GM18502 (cell line): ENCODE data around the gene TEN1.
A peak's percentile ranks its signal among the peaks of the same experiment; 100 is the strongest.
"Not testable (repeated sequence)": the region's sequence is repeated elsewhere in the genome, so short reads cannot be mapped to it uniquely, and the experiment has no call there.

Experiments used
- ATAC-seq: cut with Tn5 transposase; IDR thresholded peaks from one replicate; pipeline ENCODE4 v1.9.1; 2021; ENCODE audit warnings: mild to moderate bottlenecking; ENCODE audit not compliant: unreplicated experiment, poor library complexity

TEN1 gene, protein sequence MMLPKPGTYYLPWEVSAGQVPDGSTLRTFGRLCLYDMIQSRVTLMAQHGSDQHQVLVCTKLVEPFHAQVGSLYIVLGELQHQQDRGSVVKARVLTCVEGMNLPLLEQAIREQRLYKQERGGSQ

DNA sequence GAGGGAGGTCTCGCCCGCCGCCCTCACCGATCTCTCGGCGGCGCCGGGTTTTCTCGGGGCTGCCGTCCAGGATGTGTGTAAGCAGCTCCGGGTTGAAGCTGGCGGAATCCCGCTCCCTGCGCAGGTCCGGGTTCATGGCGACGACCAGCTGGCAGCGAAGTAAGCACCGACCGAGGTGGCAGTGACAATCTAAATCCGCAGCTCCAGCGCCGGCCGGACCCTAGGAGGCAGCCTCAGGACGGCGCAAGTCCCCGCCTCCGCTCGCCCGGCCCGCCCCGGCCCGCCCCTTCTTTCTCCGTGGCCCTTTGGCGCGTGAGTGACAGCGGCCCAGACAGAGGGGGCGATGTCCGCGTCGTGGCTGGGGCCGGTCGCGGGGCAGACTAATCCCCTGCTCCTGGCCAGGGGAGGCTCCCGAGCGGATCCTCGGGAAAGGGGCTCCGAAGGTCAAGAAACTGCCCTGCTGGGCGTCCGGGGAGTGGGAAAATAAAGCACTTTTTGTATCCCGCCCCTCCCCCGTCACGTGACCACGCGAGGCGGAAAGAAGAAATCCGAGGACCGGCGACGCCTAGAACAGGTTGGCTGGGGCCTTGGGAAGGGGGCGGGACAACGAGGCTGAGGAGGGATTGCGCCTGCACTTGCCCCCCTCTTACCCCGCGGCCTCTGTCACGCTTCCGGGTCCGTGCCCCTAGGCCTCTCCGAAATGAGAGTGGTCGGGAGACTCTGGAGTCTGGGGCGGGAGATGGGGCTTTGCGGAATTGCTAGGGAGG is at the start of gene TEN1, which contains the start of gene ACOX1:
TEN1 (plus strand) TSS at position 303 of the 767 bp plus-strand sequence. CDS start 6,953 bp downstream, outside the sequence.
ACOX1 (minus strand) TSS at position 229 of the 767 bp plus-strand sequence; CDS start at position 136, 93 bp downstream.
- peak; percentile 85 for ATAC-seq

DNA sequence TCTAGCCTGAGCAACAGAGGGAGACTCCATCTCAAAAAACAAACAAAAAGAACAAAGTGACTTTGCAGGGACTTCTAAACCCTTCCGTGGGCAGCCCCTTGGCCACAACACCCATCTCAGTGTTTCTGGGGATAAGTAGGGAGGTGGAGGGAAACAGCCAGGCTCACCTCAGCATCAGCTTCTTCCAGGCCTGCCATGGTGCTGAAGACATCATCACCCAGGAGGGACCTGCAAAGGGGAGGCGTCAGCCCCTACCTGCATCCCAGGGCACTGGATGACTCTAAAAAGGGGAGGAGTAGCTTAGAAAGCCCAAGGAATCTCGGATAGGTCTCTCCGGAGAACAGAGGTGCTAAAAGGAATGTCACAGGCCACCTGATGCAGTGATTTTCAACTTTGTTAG is 48.0 kb upstream of the TEN1 start:
- no peak for ATAC-seq

DNA sequence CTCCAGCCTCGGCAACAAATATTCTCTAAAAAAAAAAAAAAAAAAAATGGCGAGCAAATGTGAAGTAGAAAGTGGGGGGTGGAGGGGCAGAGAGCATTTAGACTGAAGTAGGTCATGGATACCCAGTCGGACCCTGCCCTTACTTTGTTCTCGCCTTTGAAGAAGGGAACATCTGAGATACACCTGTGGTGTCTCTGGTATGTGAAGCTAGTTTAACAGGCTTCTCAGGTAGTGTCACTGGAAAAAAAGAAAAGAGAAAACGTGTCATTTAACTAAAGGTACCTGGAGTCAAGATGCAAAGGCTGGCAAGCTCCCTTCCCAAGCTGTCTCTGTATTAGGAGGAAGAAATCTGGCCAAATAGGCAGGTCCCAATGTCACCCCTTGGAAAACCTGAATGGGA is 46.2 kb upstream of the TEN1 start:
- ATAC-seq: no peak

DNA sequence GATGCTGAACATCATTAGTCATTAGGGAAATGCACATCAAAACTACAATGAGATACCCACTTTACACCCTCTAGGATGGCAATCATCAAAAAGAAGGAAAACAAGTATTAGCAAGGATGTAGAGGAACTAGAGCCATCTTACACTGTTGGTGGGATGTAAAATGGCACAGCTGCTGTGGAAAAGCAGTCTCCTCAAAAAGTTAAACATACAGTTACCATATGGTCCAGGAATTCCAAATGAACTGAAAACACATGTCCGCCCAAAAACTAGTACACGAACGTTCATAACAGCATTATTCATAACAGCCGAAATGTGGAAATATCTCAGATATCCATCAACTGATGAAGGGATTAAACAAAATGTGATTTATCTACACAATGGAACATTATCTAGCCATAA is 45.2 kb upstream of the TEN1 start:
- ATAC-seq: no peak

DNA sequence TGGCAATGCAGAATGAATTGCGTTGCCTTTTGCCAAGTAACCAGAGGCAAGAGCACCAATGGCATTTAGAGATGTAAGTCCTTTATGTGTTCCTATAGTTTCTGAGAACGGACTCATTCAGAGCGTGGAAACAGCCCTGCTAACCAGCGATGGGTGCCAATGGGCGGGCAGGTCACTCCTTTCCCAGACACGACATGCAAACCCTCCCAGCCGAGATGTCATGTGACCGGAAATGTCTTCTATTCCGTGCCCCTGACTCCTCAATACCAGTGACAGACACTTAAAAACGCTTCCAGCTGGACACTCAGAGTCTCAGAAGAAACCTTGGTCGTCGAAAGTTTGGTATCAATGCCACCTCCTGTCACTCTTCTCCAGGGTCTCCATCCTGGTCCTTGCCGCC is 41.4 kb upstream of the TEN1 start:
- ATAC-seq: no peak

DNA sequence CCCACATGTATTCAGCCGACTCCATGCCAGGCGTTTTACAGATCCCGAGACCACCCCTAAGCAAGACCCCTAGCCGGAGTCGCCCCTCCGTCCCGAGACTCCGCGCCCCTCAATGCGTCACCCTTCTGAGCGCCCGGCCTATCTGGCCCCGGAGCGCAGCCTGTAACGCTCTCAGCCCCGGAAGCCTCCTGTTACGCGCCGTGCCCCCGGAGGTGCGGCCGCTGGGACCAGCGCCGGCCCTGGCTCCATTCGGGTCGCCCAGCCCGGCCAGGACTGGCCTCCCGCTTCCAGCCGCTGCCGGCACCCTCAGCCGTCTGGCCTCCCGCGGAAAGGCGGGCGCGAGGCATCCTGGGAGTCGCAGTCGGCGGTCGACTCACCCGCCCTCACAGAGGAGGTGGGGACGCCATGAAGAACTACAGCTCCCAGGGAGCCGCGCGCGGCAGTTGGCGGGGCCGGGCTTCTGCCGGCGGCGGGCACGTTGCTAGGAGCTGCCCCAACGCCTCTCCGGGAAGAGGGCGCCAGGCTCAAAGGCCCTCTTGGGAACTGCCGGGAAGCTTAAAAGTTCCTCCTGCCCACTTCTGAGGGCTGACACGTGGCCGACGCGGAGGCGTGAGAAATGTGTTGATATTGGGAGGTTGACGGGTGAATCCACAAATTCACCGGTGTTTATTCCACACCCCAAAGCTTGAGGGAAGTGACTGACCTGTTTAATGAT is 38.2 kb upstream of the TEN1 start, which contains the start of gene FBF1:
FBF1 (minus strand) TSS at position 316 of the 715 bp plus-strand sequence. CDS start 2,893 bp downstream, outside the sequence.
- ATAC-seq: peak; percentile 96

DNA sequence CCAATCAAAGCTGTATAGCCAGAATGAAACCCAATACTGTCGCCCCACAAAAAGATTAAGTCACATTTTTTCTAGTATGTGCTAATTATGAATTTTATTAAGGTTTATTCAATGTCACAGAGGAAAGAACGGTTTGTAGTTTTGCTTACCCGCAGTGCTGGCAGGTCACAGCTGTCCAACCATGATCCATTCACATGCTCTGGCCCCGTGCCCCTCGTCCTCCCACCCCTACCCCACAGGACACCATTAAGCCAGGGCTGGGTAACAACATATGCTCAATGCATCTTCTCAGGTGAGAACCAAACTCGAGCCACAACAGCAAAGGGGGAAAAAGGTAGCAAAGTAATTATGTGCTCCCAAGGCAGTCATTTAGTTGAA is 37.6 kb upstream of the TEN1 start:
- ATAC-seq: no peak

DNA sequence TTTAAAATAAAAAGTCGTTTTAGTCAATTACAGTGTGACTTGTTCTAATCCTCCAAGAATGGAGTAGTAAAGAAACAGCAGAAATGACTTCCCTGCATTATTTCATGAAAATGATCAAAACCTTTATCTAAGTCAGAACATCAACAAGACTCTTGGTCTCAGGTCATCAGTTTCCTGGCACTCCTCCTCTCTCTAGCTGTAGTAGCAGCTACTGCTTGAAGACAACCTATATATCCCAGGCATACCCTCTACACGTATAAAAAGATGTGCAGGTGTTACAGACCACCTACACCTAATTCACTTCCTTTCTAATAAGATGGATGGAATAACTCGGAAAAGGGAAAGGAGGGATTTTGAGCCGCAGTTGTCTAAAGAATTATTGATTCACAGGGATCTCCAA is 36.6 kb upstream of the TEN1 start:
- ATAC-seq: no peak

DNA sequence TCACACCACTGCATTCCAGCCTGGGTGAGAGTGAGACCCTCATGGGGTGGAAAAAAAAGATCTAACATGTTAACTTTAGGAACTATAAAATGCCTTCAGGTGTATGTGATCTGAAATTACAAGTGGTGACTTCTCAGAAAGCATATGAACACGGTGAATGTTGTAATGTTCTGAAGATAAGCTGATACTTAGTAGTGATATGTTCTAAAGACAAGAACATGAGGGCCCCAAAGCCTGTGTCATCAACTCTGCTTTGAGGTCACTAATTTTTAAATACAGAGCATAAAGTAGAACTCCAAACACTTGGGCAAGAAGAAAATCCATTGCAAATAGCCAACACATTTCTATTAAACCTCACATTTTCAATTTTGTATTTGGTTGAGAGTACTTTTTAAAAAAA is 35.5 kb upstream of the TEN1 start:
- no peak for ATAC-seq

DNA sequence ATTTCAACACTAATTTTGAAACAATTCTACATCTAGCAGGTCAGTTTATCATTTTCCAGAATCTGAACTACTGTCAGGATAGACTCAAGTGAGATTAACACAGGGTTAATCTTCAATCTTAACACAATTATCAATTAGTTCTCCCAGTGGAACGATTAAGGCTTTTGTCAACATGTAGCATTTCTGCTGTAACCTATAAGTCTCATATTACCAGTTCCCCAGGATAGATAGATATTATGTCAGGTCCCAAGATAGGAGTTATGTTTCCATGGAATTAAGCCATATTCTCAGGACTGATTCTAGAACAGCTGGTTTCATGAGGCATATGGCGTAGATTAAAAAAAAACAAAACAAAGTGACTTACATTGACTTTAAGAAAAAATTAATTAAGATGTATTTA is 33.8 kb upstream of the TEN1 start:
- ATAC-seq: no peak

DNA sequence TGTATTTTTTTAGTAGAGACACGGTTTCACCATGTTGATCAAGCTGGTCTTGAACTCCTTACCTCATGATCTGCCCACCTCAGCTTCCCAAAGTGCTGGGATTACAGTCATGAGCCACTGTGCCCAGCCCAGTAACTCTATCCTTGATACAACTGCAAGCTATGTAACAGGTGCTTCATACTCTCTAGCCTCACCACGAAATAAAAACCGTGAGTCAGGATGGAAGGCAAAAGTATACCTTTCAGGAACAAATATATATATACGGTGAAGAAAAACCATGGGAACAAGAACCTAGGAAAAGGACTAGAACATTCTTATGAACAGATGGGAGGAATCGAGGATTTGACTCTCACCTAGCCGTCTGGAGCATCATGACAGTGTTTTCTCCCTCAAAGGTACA is 28.6 kb upstream of the TEN1 start:
- ATAC-seq: no peak

DNA sequence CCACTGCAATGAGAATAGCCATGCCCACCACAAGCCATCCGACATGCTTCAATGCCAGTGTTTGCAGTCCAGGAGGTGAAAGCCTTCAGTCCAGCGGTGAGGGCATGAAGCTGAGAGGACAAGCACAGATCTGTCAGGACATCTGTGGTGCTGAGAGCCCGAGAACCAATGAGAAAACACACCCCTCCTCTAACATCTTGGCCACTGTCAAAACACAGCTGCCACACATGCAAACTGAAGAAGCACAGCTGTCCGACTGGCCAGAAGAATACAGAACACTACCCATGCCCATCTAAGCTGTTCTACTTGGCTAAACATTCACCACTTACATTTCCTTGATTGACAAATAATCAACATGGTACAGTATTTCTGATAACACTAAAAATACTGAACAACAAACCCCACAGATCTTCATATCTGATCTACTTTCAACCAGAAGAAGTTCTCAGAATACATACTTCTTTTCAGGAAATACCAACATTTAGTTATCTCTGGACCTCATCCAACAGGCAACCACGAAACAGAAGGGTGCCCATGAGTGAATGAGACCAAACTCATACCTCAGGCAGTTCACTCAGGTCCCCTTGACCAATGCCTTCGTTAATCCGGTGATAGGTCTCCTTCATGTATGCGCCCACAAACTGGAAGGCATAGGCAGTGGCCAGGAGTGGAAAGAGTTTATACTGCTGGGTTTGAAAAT is 28.0 kb upstream of the TEN1 start:
- ATAC-seq: no peak

DNA sequence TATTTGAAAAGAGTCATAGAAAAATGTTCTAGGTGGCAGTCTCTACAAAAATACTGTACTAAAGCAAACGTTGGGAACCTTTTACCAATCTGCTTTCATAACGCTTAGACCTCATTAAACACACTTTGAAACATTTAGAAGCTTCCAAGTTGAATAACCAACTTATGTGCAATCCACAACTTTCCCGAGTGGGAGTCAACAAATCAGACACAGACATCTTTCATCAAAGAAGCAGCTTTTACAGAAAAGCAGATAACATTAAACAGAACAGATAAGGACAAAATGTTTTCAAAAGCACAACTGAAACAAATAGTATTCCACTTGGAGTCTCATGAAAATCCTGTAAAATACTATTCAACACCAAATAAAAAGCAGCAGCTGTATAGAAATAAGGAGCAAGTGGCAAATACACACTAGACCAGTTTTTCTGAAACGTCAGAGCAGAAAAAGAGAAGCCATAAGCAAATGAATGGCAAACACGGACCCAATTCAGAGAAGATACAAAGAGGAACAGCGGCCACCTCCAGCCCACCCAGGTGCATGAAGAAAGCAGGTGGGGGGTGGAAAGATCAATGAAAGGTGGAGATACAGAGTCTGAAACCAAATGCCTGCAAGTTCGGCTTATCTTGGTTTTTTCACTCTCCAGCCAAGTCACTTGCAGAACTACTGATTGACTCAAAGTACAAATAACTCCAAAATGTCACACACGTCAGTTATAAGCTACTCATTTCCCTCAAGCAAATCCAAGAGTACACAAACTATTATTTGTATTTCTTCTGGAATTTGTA is 19.8 kb upstream of the TEN1 start:
- ATAC-seq: no peak

DNA sequence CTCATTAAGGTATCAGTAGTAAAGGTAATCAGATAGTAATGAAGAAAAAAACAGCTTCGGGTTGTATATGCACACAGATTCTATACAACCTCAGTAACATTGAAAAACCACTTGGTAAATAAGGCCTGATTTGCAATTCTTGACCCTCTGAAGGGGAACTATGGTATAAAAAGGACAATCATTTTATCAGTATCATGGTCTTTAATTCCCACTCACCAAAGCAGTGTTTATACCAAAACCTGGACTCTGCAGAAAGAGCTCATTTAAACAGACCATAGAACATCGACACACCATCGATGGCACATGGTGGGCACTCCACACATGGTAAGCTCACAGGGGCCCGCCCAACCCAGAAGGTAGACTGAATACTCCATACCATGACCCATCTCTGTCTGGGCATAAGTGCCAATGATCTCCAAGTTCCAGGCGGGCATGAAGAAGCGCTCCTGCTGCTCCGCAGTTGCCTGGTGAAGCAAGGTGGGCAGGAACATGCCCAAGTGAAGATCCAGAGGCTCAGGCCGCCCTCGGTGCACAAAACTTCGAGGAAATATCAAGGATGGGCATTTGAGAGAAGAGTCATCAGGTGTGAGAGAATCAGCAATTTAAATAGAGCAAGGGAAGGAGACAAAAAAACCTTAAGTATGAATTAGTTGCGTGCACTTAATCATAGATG is 19.1 kb upstream of the TEN1 start:
- no peak for ATAC-seq

DNA sequence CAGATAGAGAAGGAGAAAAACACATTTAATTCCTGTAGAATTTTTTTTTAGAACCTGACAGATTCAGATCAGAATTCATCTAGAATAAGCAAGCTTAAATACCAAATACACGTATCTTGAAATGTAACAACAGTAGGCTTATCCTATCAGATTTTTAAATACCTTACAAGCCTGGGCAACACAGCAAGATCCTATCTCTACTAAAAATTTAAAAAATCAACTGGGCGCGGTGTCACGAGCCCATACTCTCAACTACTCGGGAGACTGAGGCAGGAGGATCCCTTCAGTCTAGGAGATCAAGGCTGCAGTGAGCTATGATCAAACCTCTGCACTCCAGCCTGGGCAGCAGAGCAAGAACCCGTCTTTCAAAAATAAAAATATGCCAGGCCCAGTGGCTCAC is 13.6 kb upstream of the TEN1 start:
- no peak for ATAC-seq

DNA sequence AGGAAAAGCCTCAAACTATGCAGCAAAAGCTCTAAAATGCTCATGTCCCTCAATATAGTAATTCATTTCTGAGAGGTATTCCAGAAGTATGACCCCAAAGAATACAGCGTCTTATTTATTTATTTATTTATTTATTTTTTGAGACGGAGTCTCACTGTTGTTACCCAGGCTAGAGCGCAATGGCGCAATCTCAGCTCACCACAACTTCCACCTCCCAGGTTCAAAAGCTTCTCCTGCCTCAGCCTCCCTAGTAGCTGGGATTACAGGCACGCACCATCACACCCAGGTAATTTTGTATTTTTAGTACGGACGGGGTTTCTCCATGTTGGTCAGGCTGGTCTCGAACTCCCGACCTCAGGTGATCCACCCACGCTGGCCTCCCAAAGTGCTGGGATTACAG is 10.0 kb upstream of the TEN1 start:
- not testable (repeated sequence) for ATAC-seq

DNA sequence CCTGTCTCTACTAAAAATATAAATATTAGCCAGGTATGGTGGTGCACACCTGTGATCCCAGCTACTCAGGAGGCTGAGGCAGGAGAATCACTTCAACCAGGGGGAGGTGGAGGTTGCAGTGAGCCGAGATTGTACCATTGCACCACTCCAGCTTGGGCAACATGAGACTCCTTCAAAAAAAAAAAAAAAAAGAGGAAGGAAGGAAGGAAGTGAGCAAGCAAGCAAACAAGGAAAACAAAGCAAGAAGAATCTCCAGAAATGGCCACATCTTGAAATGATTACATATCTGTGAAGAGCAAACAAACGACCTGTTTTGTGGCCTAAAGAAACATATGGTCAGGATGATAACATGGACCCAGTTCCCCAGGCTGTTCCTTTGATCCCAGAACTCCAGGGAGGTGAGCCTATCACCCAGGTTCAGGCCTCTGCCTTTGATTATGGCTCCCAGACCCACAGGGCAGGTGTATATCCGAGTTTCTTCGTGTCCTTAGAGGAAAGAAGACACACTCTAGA is 9.0 kb upstream of the TEN1 start:
- no peak for ATAC-seq

DNA sequence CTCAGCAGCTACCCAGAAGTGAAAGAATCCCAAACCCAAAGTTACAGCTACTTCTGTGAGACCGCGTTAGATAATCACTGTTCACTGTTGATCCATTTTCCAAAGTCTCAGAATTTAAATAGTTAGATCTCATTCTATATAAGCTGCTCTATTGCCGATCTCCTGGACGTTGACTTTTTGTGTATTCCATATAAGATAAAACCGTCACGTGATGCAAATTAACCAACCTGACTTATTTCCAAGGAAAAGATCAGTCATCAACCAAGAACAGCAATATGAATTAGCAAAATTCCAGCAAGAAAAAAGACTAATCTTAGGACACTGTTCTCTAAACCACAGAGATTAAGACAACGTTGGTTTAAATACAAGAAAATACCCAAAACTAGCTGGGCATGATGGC is 8.4 kb upstream of the TEN1 start:
- no peak for ATAC-seq

DNA sequence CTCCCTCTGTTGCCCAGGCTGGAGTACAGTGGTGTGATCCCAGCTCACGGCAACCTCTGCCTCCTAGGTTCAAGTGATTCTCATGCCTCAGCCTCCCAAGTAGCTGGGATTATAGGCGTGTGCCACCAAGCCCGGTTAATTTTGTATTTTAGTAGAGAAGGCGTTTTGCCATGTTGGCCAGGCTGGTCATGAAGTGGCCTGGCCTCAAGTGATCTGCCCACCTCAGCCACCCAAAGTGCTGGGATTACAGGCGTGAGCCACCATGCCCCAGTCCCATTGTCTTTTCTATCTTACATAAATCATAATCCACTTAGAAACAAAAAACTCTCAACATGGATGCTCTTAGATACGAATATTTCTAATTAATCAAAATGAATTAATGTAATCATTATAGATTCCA is 3.9 kb upstream of the TEN1 start:
- ATAC-seq: not testable (repeated sequence)
